Mucosa of stomach (tissue), 1 donor: ENCODE data around the gene DLG4.

Experiments used
- H3K27me3 ChIP-seq: one replicate; pipeline ENCODE4 v1.7.0; 2013; ENCODE audit warnings: mild to moderate bottlenecking, low read length; ENCODE audit not compliant: control insufficient read depth, insufficient read depth
- H3K36me3 ChIP-seq: one replicate; pipeline ENCODE4 v1.7.0; 2013; ENCODE audit warnings: low read length; ENCODE audit not compliant: control insufficient read depth, insufficient read depth
- H3K4me1 ChIP-seq: one replicate; pipeline ENCODE4 v1.7.0; 2013; ENCODE audit warnings: mild to moderate bottlenecking, low read length; ENCODE audit not compliant: control insufficient read depth, insufficient read depth
- H3K4me3 ChIP-seq: one replicate; pipeline ENCODE4 v1.7.0; 2013; ENCODE audit warnings: low read length
- H3K9ac ChIP-seq: one replicate; pipeline ENCODE4 v1.7.0; 2013; ENCODE audit warnings: mild to moderate bottlenecking, low read length, moderate library complexity
- H3K9me3 ChIP-seq: one replicate; pipeline ENCODE4 v1.7.0; 2013; ENCODE audit warnings: mild to moderate bottlenecking, low read length, moderate library complexity; ENCODE audit not compliant: control insufficient read depth
- donor health status: Pancreatic carcinoma.

Gene DLG4

DNA sequence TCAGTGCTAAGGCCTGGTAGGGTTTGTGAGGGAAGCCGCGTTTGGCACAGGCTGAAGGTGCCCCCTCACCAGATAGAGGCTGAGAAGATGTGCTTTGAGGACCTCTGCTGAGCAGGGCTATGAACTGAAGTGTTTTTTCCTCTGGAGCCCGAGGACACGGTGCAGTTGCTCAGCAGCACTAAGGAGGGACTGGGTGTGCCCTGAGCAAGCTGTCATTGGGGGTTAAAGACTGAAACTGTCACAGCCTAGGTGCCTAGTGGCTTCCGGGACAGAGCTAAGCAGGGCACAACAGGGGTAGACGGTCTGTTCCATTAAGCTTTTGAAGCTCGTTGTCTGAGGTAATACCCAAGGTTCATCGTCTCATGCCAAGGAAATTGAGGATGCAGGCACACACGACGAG lies 80.2 kb downstream of the DLG4 start:
- Histone ChIP-seq H3K9me3 (no peaks in the 10 kb centered on the region), H3K36me3 (no peaks in the 10 kb centered on the region), H3K4me3 (no peak overlapping the region), H3K9ac (no peak overlapping the region), H3K27me3 (no peaks in the 10 kb centered on the region), H3K4me1 (peaks cover 37% of the 10 kb centered on the region)

GRCh38 chr17:7138800-7139381 lies 80.7 kb downstream of the DLG4 start:
- Histone ChIP-seq H3K4me1 (peaks cover 34% of the 10 kb centered on the region), H3K4me3 (no peak overlapping the region), H3K27me3 (no peaks in the 10 kb centered on the region), H3K36me3 (no peaks in the 10 kb centered on the region), H3K9me3 (no peaks in the 10 kb centered on the region), H3K9ac (no peak overlapping the region)

DNA sequence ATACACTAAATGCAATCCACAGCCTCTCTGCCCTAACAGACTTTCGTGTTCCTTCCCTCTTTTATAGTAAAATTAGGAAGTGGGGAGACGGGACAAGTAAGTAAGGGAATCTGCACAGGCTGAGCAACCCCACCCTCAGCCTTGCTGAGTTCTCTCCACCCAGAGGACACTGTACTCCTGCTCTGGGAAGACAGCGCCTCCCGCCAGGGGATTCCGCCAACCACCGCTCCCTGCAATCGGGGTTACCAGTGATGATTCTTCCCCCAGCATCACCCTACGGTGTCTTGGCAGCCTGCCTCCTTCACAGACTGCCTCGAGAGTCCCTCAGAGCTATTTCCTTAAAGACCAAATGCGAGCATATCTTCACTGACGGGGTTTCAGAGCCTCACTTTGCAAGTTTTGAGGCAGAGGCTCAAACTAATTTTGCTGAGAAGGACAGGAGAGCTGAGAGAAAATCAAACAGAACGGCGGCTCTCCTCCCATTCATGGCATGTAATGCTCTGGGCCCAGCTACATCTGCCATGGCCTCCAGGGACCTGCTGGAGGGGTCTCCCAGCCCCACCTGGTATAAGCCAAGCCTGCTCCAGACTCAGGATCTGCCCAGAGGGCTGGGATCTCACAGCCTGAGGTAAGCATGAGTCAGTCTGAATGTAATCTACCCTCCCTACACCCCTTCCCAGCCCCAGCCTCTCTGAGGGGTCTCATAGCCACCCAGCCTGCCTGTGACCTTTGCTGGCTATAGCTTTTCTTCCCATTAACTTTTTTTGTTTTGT lies 82.3 kb downstream of the DLG4 start:
- H3K36me3 ChIP-seq: no peaks in the 10 kb centered on the region
- H3K4me1 ChIP-seq: peaks cover 28% of the 10 kb centered on the region
- H3K9me3 ChIP-seq: no peaks in the 10 kb centered on the region
- no peak overlapping the region for H3K4me3 ChIP-seq
- peak overlapping the region; percentile 32 for H3K9ac ChIP-seq
- H3K27me3 ChIP-seq: no peaks in the 10 kb centered on the region
